Smooth muscle cell (in vitro differentiated cells): ENCODE results near the gene SERPINB4. TPM values are rescaled to one million over a fixed set of nuclear protein-coding genes. Genes with fewer than 3 reads are reported as not detected.

Source experiments
- DNase-seq: peaks from one replicate; lab custom pipeline; 2025; ENCODE audit not compliant: unreplicated experiment; lab: John Stamatoyannopoulos, UW
- H2AFZ ChIP-seq: fragments of 200-600 bp; sonication (generic); 2 replicates; pipeline ENCODE4 v1.6.0; 2016; ENCODE audit warnings: antibody characterized with exemption, low read depth, mild to moderate bottlenecking
- H3F3A ChIP-seq: fragments of 200-600 bp; sonication (generic); 2 replicates; pipeline ENCODE4 v1.6.0; 2017; ENCODE audit warnings: antibody characterized with exemption, low read depth
- H3K27ac ChIP-seq: fragments of 200-600 bp; sonication (generic); 2 replicates; pipeline ENCODE4 v1.5.1; 2016; ENCODE audit warnings: low read depth, mild to moderate bottlenecking
- H3K27me3 ChIP-seq: fragments of 200-600 bp; sonication (generic); 2 replicates; pipeline ENCODE4 v1.6.1; 2016; ENCODE audit warnings: low read depth, mild to moderate bottlenecking
- H3K36me3 ChIP-seq: fragments of 200-600 bp; sonication (generic); 2 replicates; pipeline ENCODE4 v1.5.1; 2016; ENCODE audit warnings: low read depth
- H3K4me1 ChIP-seq: fragments of 200-600 bp; sonication (generic); 2 replicates; pipeline ENCODE4 v1.5.1; 2016; ENCODE audit warnings: low read depth
- H3K4me2 ChIP-seq: fragments of 200-600 bp; sonication (generic); 2 replicates; pipeline ENCODE4 v1.6.0; 2016; ENCODE audit warnings: mild to moderate bottlenecking
- H3K4me3 ChIP-seq: fragments of 200-600 bp; sonication (generic); 2 replicates; pipeline ENCODE4 v1.5.1; 2016; ENCODE audit warnings: mild to moderate bottlenecking
- H3K79me2 ChIP-seq: fragments of 200-600 bp; sonication (generic); 2 replicates; pipeline ENCODE4 v1.6.0; 2016; ENCODE audit warnings: low read depth, mild to moderate bottlenecking
- H3K9ac ChIP-seq: fragments of 200-600 bp; sonication (generic); 2 replicates; pipeline ENCODE4 v1.6.0; 2016; ENCODE audit warnings: low read depth
- H3K9me3 ChIP-seq: fragments of 200-600 bp; sonication (generic); replicated peaks from 2 replicates; pipeline ENCODE4 v1.5.1; 2016; ENCODE audit warnings: low read depth
- H4K20me1 ChIP-seq: fragments of 200-600 bp; sonication (generic); 2 replicates; pipeline ENCODE4 v1.6.0; 2016; ENCODE audit warnings: low read depth
- CTCF ChIP-seq: fragments of 200-600 bp; sonication (generic); IDR thresholded peaks from 2 replicates; pipeline ENCODE4 v1.5.1; 2017; ENCODE audit warnings: borderline replicate concordance, mild to moderate bottlenecking, antibody characterized with exemption; ENCODE audit not compliant: insufficient read depth, poor library complexity, severe bottlenecking
- WGBS: methylation state at CpG from one replicate; pipeline ENCODE4 v1.1.7; 2016; ENCODE audit warnings: low lambda C conversion rate; 5-methylcytosine and 5-hydroxymethylcytosine counted together
- polyA plus RNA-seq: library from polyadenylated mRNA; unstranded; fragments of >200 nt; fragmentation: Nextera tagmentation; extraction: Ambion mirVana; gene quantifications from 2 replicates; pipeline ENCODE4 v1.2.1, GENCODE V29; 2016
- total RNA-seq: library from RNA; depleted of rRNA; stranded (reverse); fragments of >200 nt; gene quantifications from 2 replicates; pipeline ENCODE4 v1.2.3, GENCODE V29; 2014

SERPINB4 gene
- total and polyA plus RNA-seq, 2 experiments from 2014 or later = 1.7 to 11.1 TPM

- TF ChIP-seq CTCF = no peak
- H3K9ac ChIP-seq = no peak overlapping the region
- no peaks in the 10 kb centered on the region for H3K4me1 ChIP-seq
- no peak overlapping the region for H2AFZ ChIP-seq
- H3F3A ChIP-seq = no peaks in the 10 kb centered on the region
- H3K79me2 ChIP-seq = no peaks in the 10 kb centered on the region
- no peak overlapping the region for H3K27ac ChIP-seq
- peaks cover 10% of the 10 kb centered on the region for H3K9me3 ChIP-seq
- H3K36me3 ChIP-seq = no peaks in the 10 kb centered on the region
- H3K4me3 ChIP-seq = no peak overlapping the region
- H4K20me1 ChIP-seq = no peaks in the 10 kb centered on the region
- no peak for DNase-seq
- H3K27me3 ChIP-seq = no peaks in the 10 kb centered on the region
- H3K4me2 ChIP-seq = no peak overlapping the region
Measured at GRCh38 chr18:63627819-63628218, 16.2 kb downstream of the SERPINB4 start.

GRCh38 chr18:63626431-63626830 is 17.6 kb downstream of the SERPINB4 start:
- Histone ChIP-seq H2AFZ (no peak overlapping the region), H3K27me3 (no peaks in the 10 kb centered on the region), H3K4me2 (no peak overlapping the region), H4K20me1 (no peaks in the 10 kb centered on the region), H3K4me3 (no peak overlapping the region), H3K9me3 (peaks cover 10% of the 10 kb centered on the region), H3K27ac (no peak overlapping the region), H3K9ac (no peak overlapping the region), H3K36me3 (no peaks in the 10 kb centered on the region), H3K4me1 (no peaks in the 10 kb centered on the region), H3K79me2 (no peaks in the 10 kb centered on the region), H3F3A (no peaks in the 10 kb centered on the region)
- no peak for DNase-seq
- WGBS = 85% methylated on average over 4 of the region's 4 CpGs
- TF ChIP-seq CTCF = no peak

- no peak for TF ChIP-seq CTCF
- Histone ChIP-seq H3K79me2 (no peaks in the 10 kb centered on the region), H3K9ac (no peak overlapping the region), H3K9me3 (peaks cover 10% of the 10 kb centered on the region), H2AFZ (no peak overlapping the region), H3K4me2 (no peak overlapping the region), H3K36me3 (no peaks in the 10 kb centered on the region), H3K4me3 (no peak overlapping the region), H4K20me1 (no peaks in the 10 kb centered on the region), H3K27me3 (no peaks in the 10 kb centered on the region), H3K4me1 (no peaks in the 10 kb centered on the region), H3F3A (no peaks in the 10 kb centered on the region), H3K27ac (no peak overlapping the region)
- DNase-seq = no peak
- 94% methylated on average over 3 of the region's 3 CpGs for WGBS
Measured at GRCh38 chr18:63624863-63625262, 19.2 kb downstream of the SERPINB4 start.

GRCh38 chr18:63619661-63620060 is 24.4 kb downstream of the SERPINB4 start:
- Histone ChIP-seq H3K4me2 (no peak overlapping the region), H3K36me3 (no peaks in the 10 kb centered on the region), H3K79me2 (no peaks in the 10 kb centered on the region), H3K27ac (no peak overlapping the region), H3K4me1 (no peaks in the 10 kb centered on the region), H3F3A (no peaks in the 10 kb centered on the region), H3K27me3 (no peaks in the 10 kb centered on the region), H3K4me3 (no peak overlapping the region), H3K9ac (no peak overlapping the region), H3K9me3 (no peaks in the 10 kb centered on the region), H2AFZ (no peak overlapping the region), H4K20me1 (no peaks in the 10 kb centered on the region)
- no peak for TF ChIP-seq CTCF
- WGBS = 83% methylated on average over 3 of the region's 3 CpGs
- no peak for DNase-seq
